ENCODE measurements around the gene SYNGR2.
"Not testable (repeated sequence)": the region's sequence is repeated elsewhere in the genome, so short reads cannot be mapped to it uniquely, and the experiment has no call there.

Gene SYNGR2

GRCh38 chr17:78171591-78172248 is 3.3 kb downstream of the SYNGR2 start:
- not testable (repeated sequence) for DNase-seq (ENCODE audit: low read depth, low spot score)

GRCh38 chr17:78172249-78173051 is 4.1 kb downstream of the SYNGR2 start:
- no peak for DNase-seq (ENCODE audit: low read depth, low spot score)

- DNase-seq (ENCODE audit: low read depth, low spot score): no peak
These were observed 4.8 kb downstream of the SYNGR2 start for GRCh38 chr17:78173097-78173715.

- DNase-seq (ENCODE audit: low read depth, low spot score): no peak
These were observed 6.0 kb downstream of the SYNGR2 start for GRCh38 chr17:78174346-78174869.

GRCh38 chr17:78174870-78175642 is 6.7 kb downstream of the SYNGR2 start:
- no peak for DNase-seq (ENCODE audit: low read depth, low spot score)

GRCh38 chr17:78175643-78175981 is 7.2 kb downstream of the SYNGR2 start:
- no peak for DNase-seq (ENCODE audit: low read depth, low spot score)

- no peak for DNase-seq (ENCODE audit: low read depth, low spot score)
These were observed 8.2 kb downstream of the SYNGR2 start for GRCh38 chr17:78176548-78177025.

GRCh38 chr17:78179372-78179771 is 11.0 kb downstream of the SYNGR2 start:
- DNase-seq (ENCODE audit: low read depth, low spot score): no peak

- DNase-seq (ENCODE audit: low read depth, low spot score): no peak
These were observed 11.7 kb downstream of the SYNGR2 start for GRCh38 chr17:78180083-78180482.

GRCh38 chr17:78180508-78180907 is 12.1 kb downstream of the SYNGR2 start:
- DNase-seq (ENCODE audit: low read depth, low spot score): no peak

GRCh38 chr17:78182504-78182903 is 14.1 kb downstream of the SYNGR2 start:
- no peak for DNase-seq (ENCODE audit: low read depth, low spot score)

- DNase-seq (ENCODE audit: low read depth, low spot score): no peak
These were observed 15.5 kb downstream of the SYNGR2 start for GRCh38 chr17:78183916-78184315.

GRCh38 chr17:78184351-78184750 is 16.0 kb downstream of the SYNGR2 start:
- no peak for DNase-seq (ENCODE audit: low read depth, low spot score)

GRCh38 chr17:78184868-78185267 is 16.5 kb downstream of the SYNGR2 start:
- no peak for DNase-seq (ENCODE audit: low read depth, low spot score)

- DNase-seq (ENCODE audit: low read depth, low spot score): no peak
These were observed 17.8 kb downstream of the SYNGR2 start for GRCh38 chr17:78185981-78186691.

GRCh38 chr17:78186692-78187595 is 18.6 kb downstream of the SYNGR2 start, which contains the start of the genes AFMID and TK1:
TSS of gene AFMID (plus strand) at chr17:78187362. CDS start at chr17:78187371, 9 bp downstream.
TSS of gene TK1 (minus strand) at chr17:78187052. CDS start at chr17:78186994, 58 bp downstream.
- DNase-seq (ENCODE audit: low read depth, low spot score): peak; percentile 95

- no peak for DNase-seq (ENCODE audit: low read depth, low spot score)
These were observed 28.3 kb downstream of the SYNGR2 start for GRCh38 chr17:78196716-78197115.

GRCh38 chr17:78197147-78197832 is 28.9 kb downstream of the SYNGR2 start:
- no peak for DNase-seq (ENCODE audit: low read depth, low spot score)

GRCh38 chr17:78200451-78200850 is 32.1 kb downstream of the SYNGR2 start:
- no peak for DNase-seq (ENCODE audit: low read depth, low spot score)

Measured in smooth muscle cell of the brain vasculature (primary cell).